H9 (cell line): ENCODE measurements around the gene OR52N5. TPM values are rescaled to one million over a fixed set of nuclear protein-coding genes. Genes with fewer than 3 reads are reported as not detected.

Experiments used
- DNase-seq: peaks from one replicate; pipeline ENCODE4 v3.0.0-alpha.2; 2017
- H2AFZ ChIP-seq: one replicate; pipeline ENCODE4 v1.6.1; 2013; ENCODE audit warnings: mild to moderate bottlenecking, low read length, control low read depth, moderate library complexity
- H2AK5ac ChIP-seq: 2 replicates; pipeline ENCODE4 v1.6.1; 2013; ENCODE audit warnings: low read length, control low read depth, mixed read lengths; ENCODE audit not compliant: insufficient read length
- H2BK120ac ChIP-seq: one replicate; pipeline ENCODE4 v1.6.1; 2013; ENCODE audit warnings: low read depth, mild to moderate bottlenecking, low read length, control low read depth, inconsistent platforms; ENCODE audit not compliant: poor library complexity, severe bottlenecking
- H2BK12ac ChIP-seq: 2 replicates; pipeline ENCODE4 v1.6.1; 2013; ENCODE audit warnings: low read length, control low read depth, mixed read lengths, low read depth; ENCODE audit not compliant: insufficient read length
- H2BK15ac ChIP-seq: 2 replicates; pipeline ENCODE4 v1.6.1; 2013; ENCODE audit warnings: low read depth, low read length, control low read depth
- H2BK20ac ChIP-seq: one replicate; pipeline ENCODE4 v1.6.1; 2013; ENCODE audit warnings: low read depth, mild to moderate bottlenecking, low read length, control low read depth, inconsistent platforms; ENCODE audit not compliant: poor library complexity, severe bottlenecking
- H2BK5ac ChIP-seq: 2 replicates; pipeline ENCODE4 v1.6.1; 2013; ENCODE audit warnings: low read length, control low read depth, mixed read lengths; ENCODE audit not compliant: insufficient read length
- H3K14ac ChIP-seq: 2 replicates; pipeline ENCODE4 v1.6.1; 2013; ENCODE audit warnings: low read length, control low read depth; ENCODE audit not compliant: insufficient read depth
- H3K18ac ChIP-seq: 2 replicates; pipeline ENCODE4 v1.6.1; 2013; ENCODE audit warnings: low read depth, mild to moderate bottlenecking, mixed read lengths, low read length, control low read depth; ENCODE audit not compliant: insufficient read length
- H3K23ac ChIP-seq: 2 replicates; pipeline ENCODE4 v1.6.1; 2013; ENCODE audit warnings: low read length, control low read depth, mixed read lengths, low read depth; ENCODE audit not compliant: insufficient read length
- H3K23me2 ChIP-seq: 2 replicates; pipeline ENCODE4 v1.6.1; 2013; ENCODE audit warnings: low read depth, mild to moderate bottlenecking, mixed read lengths, low read length, control low read depth; ENCODE audit not compliant: insufficient read length, poor library complexity, severe bottlenecking
- H3K27ac ChIP-seq: 2 replicates; pipeline ENCODE4 v1.5.1; 2013; ENCODE audit warnings: low read length, control low read depth, mixed read lengths, low read depth; ENCODE audit not compliant: insufficient read length
- H3K27me3 ChIP-seq: 2 replicates; pipeline ENCODE4 v1.6.1; 2013; ENCODE audit warnings: low read length, control low read depth, inconsistent platforms; ENCODE audit not compliant: insufficient read depth
- H3K4ac ChIP-seq: 2 replicates; pipeline ENCODE4 v1.6.1; 2013; ENCODE audit warnings: low read depth, mild to moderate bottlenecking, control low read depth, inconsistent platforms, low read length, moderate library complexity
- H3K4me1 ChIP-seq: 2 replicates; pipeline ENCODE4 v1.6.1; 2013; ENCODE audit warnings: low read length, control low read depth, inconsistent platforms; ENCODE audit not compliant: insufficient read depth
- H3K4me2 ChIP-seq: 2 replicates; pipeline ENCODE4 v1.6.1; 2013; ENCODE audit warnings: low read length, control low read depth, mixed read lengths; ENCODE audit not compliant: insufficient read length, insufficient read depth
- H3K56ac ChIP-seq: 2 replicates; pipeline ENCODE4 v1.6.1; 2013; ENCODE audit warnings: low read depth, mild to moderate bottlenecking, mixed read lengths, low read length, control low read depth; ENCODE audit not compliant: insufficient read length
- H3K79me1 ChIP-seq: 2 replicates; pipeline ENCODE4 v1.6.1; 2013; ENCODE audit warnings: low read depth, mild to moderate bottlenecking, moderate library complexity, low read length, control low read depth, inconsistent platforms; ENCODE audit not compliant: insufficient read depth, poor library complexity, severe bottlenecking
- H3K79me2 ChIP-seq: 2 replicates; pipeline ENCODE4 v1.6.1; 2013; ENCODE audit warnings: low read length, control low read depth, inconsistent platforms; ENCODE audit not compliant: insufficient read depth
- H3K9ac ChIP-seq: 2 replicates; pipeline ENCODE4 v1.6.1; 2013; ENCODE audit warnings: low read length, control low read depth, mixed read lengths; ENCODE audit not compliant: insufficient read length; ENCODE audit errors: extremely low read depth
- H3K9me3 ChIP-seq: one replicate; pipeline ENCODE4 v1.6.1; 2013; ENCODE audit warnings: low read depth, low read length, inconsistent platforms; ENCODE audit not compliant: control insufficient read depth
- H3T11ph ChIP-seq: one replicate; pipeline ENCODE4 v1.6.1; 2013; ENCODE audit warnings: mild to moderate bottlenecking, low read length, control low read depth, inconsistent platforms
- H4K20me1 ChIP-seq: one replicate; pipeline ENCODE4 v1.6.1; 2013; ENCODE audit not compliant: control insufficient read depth, insufficient read length, insufficient read depth
- H4K5ac ChIP-seq: 2 replicates; pipeline ENCODE4 v1.6.1; 2013; ENCODE audit warnings: low read depth, mild to moderate bottlenecking, mixed read lengths, low read length, control low read depth; ENCODE audit not compliant: insufficient read length
- H4K8ac ChIP-seq: replicated peaks from 2 replicates; pipeline ENCODE4 v1.6.1; 2013; ENCODE audit warnings: low read length, control low read depth, mixed read lengths, low read depth; ENCODE audit not compliant: insufficient read length
- H4K91ac ChIP-seq: 2 replicates; pipeline ENCODE4 v1.6.1; 2013; ENCODE audit warnings: low read depth, mild to moderate bottlenecking, moderate library complexity, mixed read lengths, low read length, control low read depth; ENCODE audit not compliant: insufficient read length
- H3K27ac Mint-ChIP-seq, 3 experiments: 2 replicates in 2 of 3; 3 replicates in 1 of 3; pipeline ENCODE4 v1.8.0; 2020 to 2021; ENCODE audit warnings: mixed read lengths in 3 of 3, mild to moderate bottlenecking in 1 of 3, moderate library complexity in 1 of 3
- H3K27me3 Mint-ChIP-seq: 2 replicates; pipeline ENCODE4 v1.8.0; 2021; ENCODE audit warnings: low read depth, mild to moderate bottlenecking, moderate library complexity, mixed read lengths
- H3K36me3 Mint-ChIP-seq, 3 experiments: 2 replicates in 2 of 3; 3 replicates in 1 of 3; pipeline ENCODE4 v1.8.0; 2020 to 2021; ENCODE audit warnings: low read depth in 3 of 3, mixed read lengths in 3 of 3; ENCODE audit not compliant: insufficient read depth in 1 of 3
- H3K4me1 Mint-ChIP-seq, 2 experiments: 2 replicates each; pipeline ENCODE4 v1.8.0; 2020; ENCODE audit warnings: mixed read lengths in 2 of 2
- H3K4me3 Mint-ChIP-seq, 2 experiments: 2 replicates in 1 of 2; 3 replicates in 1 of 2; pipeline ENCODE4 v1.8.0; 2020 to 2021; ENCODE audit warnings: mild to moderate bottlenecking in 2 of 2, mixed read lengths in 2 of 2, moderate library complexity in 1 of 2
- H3K9me3 Mint-ChIP-seq, 2 experiments: 2 replicates in 1 of 2; 3 replicates in 1 of 2; pipeline ENCODE4 v1.8.0; 2020; ENCODE audit warnings: mild to moderate bottlenecking in 2 of 2, mixed read lengths in 2 of 2, moderate library complexity in 1 of 2
- WGBS: extraction: QIAGEN DNeasy Blood & Tissue Kit; methylation state at CpG from one replicate; pipeline ENCODE4 v1.1.7; 2013; ENCODE audit warnings: missing lambda C conversion rate, low lambda C conversion rate, mixed read lengths; ENCODE audit not compliant: insufficient read length; ENCODE audit errors: extremely low coverage; 5-methylcytosine and 5-hydroxymethylcytosine counted together
- total RNA-seq: library from RNA; stranded (reverse); gene quantifications from 2 replicates; pipeline ENCODE4 v1.2.1, GENCODE V29; 2021
- TF ChIP-seq, protein P1 (sequence below): fragments of 200-600 bp; sonication (generic); conservative IDR thresholded peaks from 3 replicates; pipeline ENCODE4 v1.8.0; 2021; ENCODE audit warnings: antibody characterized with exemption, mild to moderate bottlenecking

OR52N5 gene
- total RNA-seq, 1 experiment from 2014 or later: not detected

DNA sequence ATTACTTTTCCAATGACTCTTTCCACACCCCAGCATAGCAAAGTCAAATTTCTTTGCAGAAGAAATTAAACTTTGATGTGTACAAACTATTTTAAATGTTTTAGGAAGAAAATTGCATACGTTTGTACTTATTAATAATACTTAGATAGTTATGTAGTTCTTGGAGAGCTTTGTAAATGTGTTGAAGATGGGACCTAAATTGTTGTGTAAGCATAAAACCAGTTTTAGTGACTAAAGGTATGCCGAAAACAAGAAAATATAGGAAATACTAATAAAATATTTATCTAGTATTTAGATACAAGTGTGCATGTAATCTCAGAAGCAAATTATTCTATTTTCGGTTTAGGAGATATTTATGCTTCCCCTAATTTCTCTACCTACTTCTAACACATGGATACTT, 33.3 kb downstream of the OR52N5 start:
- TF ChIP-seq, protein P1, sequence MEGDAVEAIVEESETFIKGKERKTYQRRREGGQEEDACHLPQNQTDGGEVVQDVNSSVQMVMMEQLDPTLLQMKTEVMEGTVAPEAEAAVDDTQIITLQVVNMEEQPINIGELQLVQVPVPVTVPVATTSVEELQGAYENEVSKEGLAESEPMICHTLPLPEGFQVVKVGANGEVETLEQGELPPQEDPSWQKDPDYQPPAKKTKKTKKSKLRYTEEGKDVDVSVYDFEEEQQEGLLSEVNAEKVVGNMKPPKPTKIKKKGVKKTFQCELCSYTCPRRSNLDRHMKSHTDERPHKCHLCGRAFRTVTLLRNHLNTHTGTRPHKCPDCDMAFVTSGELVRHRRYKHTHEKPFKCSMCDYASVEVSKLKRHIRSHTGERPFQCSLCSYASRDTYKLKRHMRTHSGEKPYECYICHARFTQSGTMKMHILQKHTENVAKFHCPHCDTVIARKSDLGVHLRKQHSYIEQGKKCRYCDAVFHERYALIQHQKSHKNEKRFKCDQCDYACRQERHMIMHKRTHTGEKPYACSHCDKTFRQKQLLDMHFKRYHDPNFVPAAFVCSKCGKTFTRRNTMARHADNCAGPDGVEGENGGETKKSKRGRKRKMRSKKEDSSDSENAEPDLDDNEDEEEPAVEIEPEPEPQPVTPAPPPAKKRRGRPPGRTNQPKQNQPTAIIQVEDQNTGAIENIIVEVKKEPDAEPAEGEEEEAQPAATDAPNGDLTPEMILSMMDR: no peak
- no peaks in the 10 kb centered on the region for H4K20me1 ChIP-seq
- H3K9me3 Mint-ChIP-seq: no peaks in the 10 kb centered on the region; a peak in 1 of 5 replicates

More for the DNA sequence above, 33.3 kb downstream of the OR52N5 start:
- Histone ChIP-seq H4K91ac (no peak overlapping the region), H2BK5ac (no peak overlapping the region), H3K27ac (no peak overlapping the region), H3K14ac (no peak overlapping the region), H2BK12ac (no peak overlapping the region), H3K4me2 (no peak overlapping the region), H3K18ac (no peak overlapping the region), H4K5ac (no peak overlapping the region), H3K23me2 (no peaks in the 10 kb centered on the region), H2BK15ac (no peak overlapping the region), H3K79me2 (no peaks in the 10 kb centered on the region), H3K9me3 (no peaks in the 10 kb centered on the region), H2AFZ (no peak overlapping the region), H3T11ph (no peak overlapping the region), H3K4ac (no peak overlapping the region), H3K4me1 (no peaks in the 10 kb centered on the region), H3K27me3 (no peaks in the 10 kb centered on the region), H2BK20ac (no peak overlapping the region), H2AK5ac (no peak overlapping the region), H3K23ac (no peak overlapping the region), H3K56ac (no peak overlapping the region), H3K79me1 (no peaks in the 10 kb centered on the region), H2BK120ac (no peak overlapping the region), H3K9ac (no peak overlapping the region), H4K8ac (no peak overlapping the region)
- Mint-ChIP-seq H3K4me3 (no peak overlapping the region), H3K27ac (no peak overlapping the region), H3K4me1 (no peaks in the 10 kb centered on the region), H3K36me3 (no peaks in the 10 kb centered on the region), H3K27me3 (no peaks in the 10 kb centered on the region)
- DNase-seq: no peak
- no CpG with 5 or more reads among the region's 3 CpGs for WGBS
